CD4-positive, alpha-beta T cell treated with Interleukin-17A for 1 hour (primary cell): Measurements from ENCODE around the gene CADM1.

Experiments
- DNase-seq: peaks from one replicate; pipeline ENCODE4 v3.0.0-alpha.2; 2020

CADM1 gene

GRCh38 chr11:115393950-115394349 lies 110.3 kb downstream of the CADM1 start:
- no peak for DNase-seq

- no peak for DNase-seq
Measured at GRCh38 chr11:115391598-115391997, 112.6 kb downstream of the CADM1 start.

- DNase-seq: no peak
Measured at GRCh38 chr11:115391160-115391559, 113.1 kb downstream of the CADM1 start.

GRCh38 chr11:115390441-115390840 lies 113.8 kb downstream of the CADM1 start:
- DNase-seq: no peak

- DNase-seq: no peak
Measured at GRCh38 chr11:115389790-115390189, 114.4 kb downstream of the CADM1 start.

- DNase-seq: no peak
Measured at GRCh38 chr11:115385226-115385625, 119.0 kb downstream of the CADM1 start.

- DNase-seq: no peak
Measured at GRCh38 chr11:115384236-115384635, 120.0 kb downstream of the CADM1 start.

- no peak for DNase-seq
Measured at GRCh38 chr11:115383431-115383830, 120.8 kb downstream of the CADM1 start.

GRCh38 chr11:115379528-115379927 lies 124.7 kb downstream of the CADM1 start:
- DNase-seq: no peak

GRCh38 chr11:115378557-115378956 lies 125.7 kb downstream of the CADM1 start:
- no peak for DNase-seq

- no peak for DNase-seq
Measured at GRCh38 chr11:115377882-115378296, 126.3 kb downstream of the CADM1 start.

- DNase-seq: no peak
Measured at GRCh38 chr11:115368616-115369015, 135.6 kb downstream of the CADM1 start.

GRCh38 chr11:115366826-115367225 lies 137.4 kb downstream of the CADM1 start:
- DNase-seq: no peak

- no peak for DNase-seq
Measured at GRCh38 chr11:115365907-115366306, 138.3 kb downstream of the CADM1 start.

GRCh38 chr11:115364896-115365295 lies 139.3 kb downstream of the CADM1 start:
- no peak for DNase-seq

- DNase-seq: no peak
Measured at GRCh38 chr11:115363921-115364320, 140.3 kb downstream of the CADM1 start.

GRCh38 chr11:115363426-115363825 lies 140.8 kb downstream of the CADM1 start:
- DNase-seq: no peak

GRCh38 chr11:115362997-115363396 lies 141.2 kb downstream of the CADM1 start:
- no peak for DNase-seq

- DNase-seq: no peak
Measured at GRCh38 chr11:115361025-115361424, 143.2 kb downstream of the CADM1 start.

GRCh38 chr11:115360186-115360824 lies 143.9 kb downstream of the CADM1 start:
- no peak for DNase-seq

GRCh38 chr11:115357066-115357465 lies 147.1 kb downstream of the CADM1 start:
- no peak for DNase-seq

- no peak for DNase-seq
Measured at GRCh38 chr11:115352805-115353485, 151.3 kb downstream of the CADM1 start.

- no peak for DNase-seq
Measured at GRCh38 chr11:115349335-115350017, 154.7 kb downstream of the CADM1 start.

- DNase-seq: no peak
Measured at GRCh38 chr11:115348416-115348815, 155.8 kb downstream of the CADM1 start.
